HEK293 (cell line): ENCODE results near the gene SLC9A9.

Experiments
- CTCF ChIA-PET: fragments of 350-600 bp; formaldehyde crosslinking; extraction: SDS; loops from one replicate; lab custom pipeline; 2021; ENCODE audit warnings: antibody characterized with exemption; lab: Yijun Ruan, JAX
- POLR2A ChIA-PET: fragments of 300-600 bp; formaldehyde crosslinking; extraction: SDS; loops from one replicate; lab custom pipeline; 2020; ENCODE audit warnings: antibody characterized with exemption, inconsistent platforms; lab: Yijun Ruan, JAX
- H3K27ac ChIP-seq: fragments of 200-500 bp; sonication (Bioruptor generic); 2 replicates; pipeline ENCODE4 v1.5.1; 2014; ENCODE audit warnings: low read depth, low read length, control low read depth, inconsistent platforms; ENCODE audit errors: extremely low read depth
- H3K36me3 ChIP-seq, 2 experiments: fragments of 200-500 bp in 1 of 2; sonication (Bioruptor generic) in 1 of 2; 1 replicate in 1 of 2; 2 replicates in 1 of 2; pipeline ENCODE4 v1.5.1; 2014 to 2017; ENCODE audit warnings: inconsistent platforms in 2 of 2, low read length in 2 of 2; ENCODE audit not compliant: control insufficient read depth in 2 of 2, insufficient read depth in 1 of 2
- H3K4me1 ChIP-seq: fragments of 200-500 bp; sonication (Bioruptor generic); 2 replicates; pipeline ENCODE4 v1.5.1; 2014; ENCODE audit warnings: mild to moderate bottlenecking, low read length, inconsistent platforms; ENCODE audit not compliant: control insufficient read depth, insufficient read depth
- H3K4me3 ChIP-seq: 2 replicates; pipeline ENCODE4 v1.5.1; 2011; ENCODE audit warnings: low read depth, mild to moderate bottlenecking, control low read depth, low read length, moderate library complexity
- H3K9me3 ChIP-seq: fragments of 200-500 bp; sonication (Bioruptor generic); 2 replicates; pipeline ENCODE4 v1.5.1; 2014; ENCODE audit warnings: low read depth, low read length, inconsistent platforms; ENCODE audit not compliant: control insufficient read depth, insufficient read depth
- FEZF1 ChIP-seq: fragments of 450-650 bp; formaldehyde crosslinking; IDR thresholded peaks from 2 replicates; pipeline ENCODE4 v1.5.1; 2016; ENCODE audit warnings: missing biosample characterization, missing genetic modification characterization
- GFI1B ChIP-seq: fragments of 450-650 bp; formaldehyde crosslinking; IDR thresholded peaks from 2 replicates; pipeline ENCODE4 v1.5.1; 2016; ENCODE audit warnings: missing biosample characterization, missing genetic modification characterization
- GLI4 ChIP-seq: fragments of 450-650 bp; formaldehyde crosslinking; IDR thresholded peaks from 2 replicates; pipeline ENCODE4 v1.5.1; 2016; ENCODE audit warnings: missing biosample characterization, missing genetic modification characterization
- HOXA7 ChIP-seq: sonication (generic); formaldehyde crosslinking; IDR thresholded peaks from 2 replicates; pipeline ENCODE4 v1.8.1; 2022; ENCODE audit warnings: missing genetic modification reagents, borderline replicate concordance
- HOXD13 ChIP-seq: sonication (generic); formaldehyde crosslinking; IDR thresholded peaks from 2 replicates; pipeline ENCODE4 v1.8.0; 2022; ENCODE audit warnings: missing genetic modification reagents, borderline replicate concordance
- KLF8 ChIP-seq: fragments of 450-650 bp; formaldehyde crosslinking; IDR thresholded peaks from 2 replicates; pipeline ENCODE4 v1.5.1; 2016; ENCODE audit warnings: missing biosample characterization, missing genetic modification characterization
- MEIS1 ChIP-seq: sonication (generic); formaldehyde crosslinking; IDR thresholded peaks from 2 replicates; pipeline ENCODE4 v1.8.1; 2022; ENCODE audit warnings: missing genetic modification reagents, mild to moderate bottlenecking, borderline replicate concordance
- MZF1 ChIP-seq: fragments of 450-650 bp; formaldehyde crosslinking; IDR thresholded peaks from 2 replicates; pipeline ENCODE4 v1.5.1; 2017; ENCODE audit warnings: missing biosample characterization, missing genetic modification characterization, borderline replicate concordance
- SP2 ChIP-seq: fragments of 450-650 bp; formaldehyde crosslinking; IDR thresholded peaks from 2 replicates; pipeline ENCODE4 v1.5.1; 2016; ENCODE audit warnings: missing biosample characterization, missing genetic modification characterization
- ZBTB1 ChIP-seq: fragments of 450-650 bp; formaldehyde crosslinking; IDR thresholded peaks from 2 replicates; pipeline ENCODE4 v1.5.1; 2016; ENCODE audit warnings: missing biosample characterization, missing genetic modification characterization
- ZBTB8A ChIP-seq: fragments of 450-650 bp; formaldehyde crosslinking; IDR thresholded peaks from 2 replicates; pipeline ENCODE4 v1.5.1; 2016; ENCODE audit warnings: missing biosample characterization, missing genetic modification characterization
- ZNF248 ChIP-seq: fragments of 450-650 bp; formaldehyde crosslinking; IDR thresholded peaks from 2 replicates; pipeline ENCODE4 v1.5.1; 2017; ENCODE audit warnings: missing biosample characterization, missing genetic modification characterization
- ZNF350 ChIP-seq: fragments of 450-650 bp; formaldehyde crosslinking; IDR thresholded peaks from 2 replicates; pipeline ENCODE4 v1.5.0; 2017; ENCODE audit warnings: missing biosample characterization, mild to moderate bottlenecking, missing genetic modification characterization
- ZNF530 ChIP-seq: fragments of 450-650 bp; formaldehyde crosslinking; IDR thresholded peaks from 2 replicates; pipeline ENCODE4 v1.5.1; 2016; ENCODE audit warnings: low read depth, missing biosample characterization, missing genetic modification characterization
- ZNF544 ChIP-seq: fragments of 450-650 bp; formaldehyde crosslinking; IDR thresholded peaks from 2 replicates; pipeline ENCODE4 v1.5.0; 2017; ENCODE audit warnings: missing biosample characterization, missing genetic modification characterization
- TF ChIP-seq, protein P1 (sequence below): fragments of 450-650 bp; formaldehyde crosslinking; IDR thresholded peaks from 2 replicates; pipeline ENCODE4 v1.5.1; 2016; ENCODE audit warnings: missing biosample characterization, missing genetic modification characterization
- TF ChIP-seq, protein P2 (sequence below): fragments of 450-650 bp; formaldehyde crosslinking; IDR thresholded peaks from 2 replicates; pipeline ENCODE4 v1.5.1; 2016; ENCODE audit warnings: missing biosample characterization, missing genetic modification characterization
- TF ChIP-seq, protein P3 (sequence below): fragments of 450-650 bp; formaldehyde crosslinking; IDR thresholded peaks from 2 replicates; pipeline ENCODE4 v1.5.1; 2017; ENCODE audit warnings: missing biosample characterization, missing genetic modification characterization
- TF ChIP-seq, protein P4 (sequence below): fragments of 450-650 bp; formaldehyde crosslinking; IDR thresholded peaks from 2 replicates; pipeline ENCODE4 v1.5.1; 2017; ENCODE audit warnings: missing biosample characterization, missing genetic modification characterization
- TF ChIP-seq, protein P5 (sequence below): fragments of 450-650 bp; formaldehyde crosslinking; IDR thresholded peaks from 2 replicates; pipeline ENCODE4 v1.5.1; 2016; ENCODE audit warnings: missing biosample characterization, missing genetic modification characterization

SLC9A9 gene

DNA sequence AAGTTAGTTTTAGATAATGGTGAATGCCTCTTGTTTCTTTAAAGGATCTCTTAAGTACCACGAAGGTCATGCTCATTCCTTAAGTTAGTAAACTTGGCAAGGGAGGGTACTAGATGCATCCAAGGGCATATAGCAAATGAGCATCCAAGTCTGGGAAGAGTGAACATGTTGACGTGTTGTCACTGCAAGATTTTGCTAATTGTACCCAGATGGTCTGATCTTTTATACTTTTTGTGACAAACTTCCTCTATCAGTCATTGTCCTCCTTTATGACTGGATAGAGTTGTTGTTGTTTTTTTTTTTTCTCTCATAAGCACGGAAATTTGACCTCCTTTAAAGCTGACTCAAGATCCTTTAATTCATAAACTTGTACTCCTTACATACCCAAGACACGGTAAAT is 607.4 kb downstream of the SLC9A9 start:
- no peaks in the 10 kb centered on the region for H3K4me1 ChIP-seq
- ChIA-PET CTCF (no interaction called here), POLR2A (no interaction called here)

DNA sequence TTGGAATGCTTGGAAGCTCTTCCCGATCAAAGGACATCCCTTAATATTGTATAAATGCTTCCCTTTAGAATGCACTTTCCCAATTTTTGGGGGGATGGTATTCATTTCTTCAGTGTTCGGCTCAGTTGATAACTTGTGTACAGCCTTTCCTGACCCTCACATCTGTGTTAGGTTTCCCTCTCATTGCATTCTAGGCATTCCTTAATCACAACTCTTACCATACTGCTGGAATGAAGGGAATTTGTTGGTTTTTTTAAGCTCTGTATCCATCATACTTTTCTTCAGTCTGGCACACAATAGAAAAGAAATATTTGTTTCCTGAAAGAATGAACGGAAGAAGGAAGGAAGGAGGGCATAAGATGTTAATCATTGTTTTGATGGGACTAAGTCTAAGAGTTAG is 609.2 kb downstream of the SLC9A9 start:
- POLR2A ChIA-PET, result no interaction called here
- TF ChIP-seq, protein P1, sequence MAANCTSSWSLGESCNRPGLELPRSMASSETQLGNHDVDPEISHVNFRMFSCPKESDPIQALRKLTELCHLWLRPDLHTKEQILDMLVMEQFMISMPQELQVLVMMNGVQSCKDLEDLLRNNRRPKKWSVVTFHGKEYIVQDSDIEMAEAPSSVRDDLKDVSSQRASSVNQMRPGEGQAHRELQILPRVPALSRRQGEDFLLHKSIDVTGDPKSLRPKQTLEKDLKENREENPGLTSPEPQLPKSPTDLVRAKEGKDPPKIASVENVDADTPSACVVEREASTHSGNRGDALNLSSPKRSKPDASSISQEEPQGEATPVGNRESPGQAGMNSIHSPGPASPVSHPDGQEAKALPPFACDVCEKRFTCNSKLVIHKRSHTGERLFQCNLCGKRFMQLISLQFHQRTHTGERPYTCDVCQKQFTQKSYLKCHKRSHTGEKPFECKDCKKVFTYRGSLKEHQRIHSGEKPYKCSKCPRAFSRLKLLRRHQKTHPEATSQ, result no peak
- no peak for TF ChIP-seq GFI1B (tag by site-specific recombination)
- TF ChIP-seq, protein P2, sequence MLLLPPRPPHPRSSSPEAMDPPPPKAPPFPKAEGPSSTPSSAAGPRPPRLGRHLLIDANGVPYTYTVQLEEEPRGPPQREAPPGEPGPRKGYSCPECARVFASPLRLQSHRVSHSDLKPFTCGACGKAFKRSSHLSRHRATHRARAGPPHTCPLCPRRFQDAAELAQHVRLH (tag by site-specific recombination), result no peak
- no peak for TF ChIP-seq ZBTB1 (tag by site-specific recombination)
- TF ChIP-seq, protein P3, sequence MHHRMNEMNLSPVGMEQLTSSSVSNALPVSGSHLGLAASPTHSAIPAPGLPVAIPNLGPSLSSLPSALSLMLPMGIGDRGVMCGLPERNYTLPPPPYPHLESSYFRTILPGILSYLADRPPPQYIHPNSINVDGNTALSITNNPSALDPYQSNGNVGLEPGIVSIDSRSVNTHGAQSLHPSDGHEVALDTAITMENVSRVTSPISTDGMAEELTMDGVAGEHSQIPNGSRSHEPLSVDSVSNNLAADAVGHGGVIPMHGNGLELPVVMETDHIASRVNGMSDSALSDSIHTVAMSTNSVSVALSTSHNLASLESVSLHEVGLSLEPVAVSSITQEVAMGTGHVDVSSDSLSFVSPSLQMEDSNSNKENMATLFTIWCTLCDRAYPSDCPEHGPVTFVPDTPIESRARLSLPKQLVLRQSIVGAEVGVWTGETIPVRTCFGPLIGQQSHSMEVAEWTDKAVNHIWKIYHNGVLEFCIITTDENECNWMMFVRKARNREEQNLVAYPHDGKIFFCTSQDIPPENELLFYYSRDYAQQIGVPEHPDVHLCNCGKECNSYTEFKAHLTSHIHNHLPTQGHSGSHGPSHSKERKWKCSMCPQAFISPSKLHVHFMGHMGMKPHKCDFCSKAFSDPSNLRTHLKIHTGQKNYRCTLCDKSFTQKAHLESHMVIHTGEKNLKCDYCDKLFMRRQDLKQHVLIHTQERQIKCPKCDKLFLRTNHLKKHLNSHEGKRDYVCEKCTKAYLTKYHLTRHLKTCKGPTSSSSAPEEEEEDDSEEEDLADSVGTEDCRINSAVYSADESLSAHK (tag by site-specific recombination), result no peak
- no peak for TF ChIP-seq ZNF350 (tag by site-specific recombination)
- TF ChIP-seq ZNF544 (tag by site-specific recombination), result no peak
- TF ChIP-seq, protein P4, sequence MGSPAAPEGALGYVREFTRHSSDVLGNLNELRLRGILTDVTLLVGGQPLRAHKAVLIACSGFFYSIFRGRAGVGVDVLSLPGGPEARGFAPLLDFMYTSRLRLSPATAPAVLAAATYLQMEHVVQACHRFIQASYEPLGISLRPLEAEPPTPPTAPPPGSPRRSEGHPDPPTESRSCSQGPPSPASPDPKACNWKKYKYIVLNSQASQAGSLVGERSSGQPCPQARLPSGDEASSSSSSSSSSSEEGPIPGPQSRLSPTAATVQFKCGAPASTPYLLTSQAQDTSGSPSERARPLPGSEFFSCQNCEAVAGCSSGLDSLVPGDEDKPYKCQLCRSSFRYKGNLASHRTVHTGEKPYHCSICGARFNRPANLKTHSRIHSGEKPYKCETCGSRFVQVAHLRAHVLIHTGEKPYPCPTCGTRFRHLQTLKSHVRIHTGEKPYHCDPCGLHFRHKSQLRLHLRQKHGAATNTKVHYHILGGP (tag by site-specific recombination), result no peak
- TF ChIP-seq ZNF530 (tag by site-specific recombination), result no peak
- TF ChIP-seq ZBTB8A (tag by site-specific recombination), result no peak
- TF ChIP-seq ZNF248 (tag by site-specific recombination), result no peak
- TF ChIP-seq FEZF1 (tag by site-specific recombination), result no peak
- no peak for TF ChIP-seq HOXD13 (CRISPR knock-in tag)
- no peak for TF ChIP-seq KLF8 (tag by site-specific recombination)
- no peak for TF ChIP-seq MEIS1 (CRISPR knock-in tag)
- Histone ChIP-seq H3K9me3 (no peaks in the 10 kb centered on the region), H3K4me3 (no peak overlapping the region), H3K36me3 (no peaks in the 10 kb centered on the region), H3K27ac (no peak overlapping the region), H3K4me1 (no peaks in the 10 kb centered on the region)
- CTCF ChIA-PET, result no interaction called here

More for the DNA sequence above, 607.4 kb downstream of the SLC9A9 start:
- Histone ChIP-seq H3K27ac (no peak overlapping the region), H3K4me3 (no peak overlapping the region), H3K36me3 (no peaks in the 10 kb centered on the region), H3K9me3 (no peaks in the 10 kb centered on the region)
- no peak for TF ChIP-seq SP2

DNA sequence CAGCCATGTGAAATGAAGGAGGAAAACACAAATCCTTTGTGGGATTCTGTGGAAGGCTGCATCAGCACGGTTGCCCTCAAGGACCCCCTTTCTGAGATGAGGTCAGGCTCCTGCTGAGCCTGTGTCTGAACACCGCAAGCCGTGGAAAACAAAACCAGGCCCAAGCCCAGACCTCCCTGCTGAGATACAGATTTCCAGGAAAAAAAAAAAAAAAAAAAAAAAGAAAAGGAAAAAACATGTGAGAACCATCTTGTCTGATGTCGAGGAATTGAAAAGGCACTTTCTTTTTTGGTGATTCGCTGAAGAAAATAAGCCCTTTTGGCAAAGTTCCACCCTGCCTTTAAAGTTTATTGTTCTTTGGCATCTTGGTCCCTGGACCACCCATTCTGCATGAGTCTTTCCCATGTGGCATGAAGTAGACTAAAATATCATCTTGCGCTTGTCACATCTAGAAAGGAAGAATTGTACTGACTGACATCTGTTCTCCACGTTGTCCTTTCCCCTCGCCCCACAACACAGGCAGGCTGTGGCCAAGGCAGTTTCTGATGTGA is 611.1 kb downstream of the SLC9A9 start:
- Histone ChIP-seq H3K4me1 (no peaks in the 10 kb centered on the region), H3K27ac (no peak overlapping the region), H3K9me3 (no peaks in the 10 kb centered on the region), H3K36me3 (no peaks in the 10 kb centered on the region), H3K4me3 (no peak overlapping the region)
- ChIA-PET POLR2A (no interaction called here), CTCF (no interaction called here)
- TF ChIP-seq GLI4 (tag by site-specific recombination) (no peak), HOXA7 (CRISPR knock-in tag) (no peak), MZF1 (tag by site-specific recombination) (no peak)
- TF ChIP-seq, protein P2 (tag by site-specific recombination), result no peak
- TF ChIP-seq, protein P5, sequence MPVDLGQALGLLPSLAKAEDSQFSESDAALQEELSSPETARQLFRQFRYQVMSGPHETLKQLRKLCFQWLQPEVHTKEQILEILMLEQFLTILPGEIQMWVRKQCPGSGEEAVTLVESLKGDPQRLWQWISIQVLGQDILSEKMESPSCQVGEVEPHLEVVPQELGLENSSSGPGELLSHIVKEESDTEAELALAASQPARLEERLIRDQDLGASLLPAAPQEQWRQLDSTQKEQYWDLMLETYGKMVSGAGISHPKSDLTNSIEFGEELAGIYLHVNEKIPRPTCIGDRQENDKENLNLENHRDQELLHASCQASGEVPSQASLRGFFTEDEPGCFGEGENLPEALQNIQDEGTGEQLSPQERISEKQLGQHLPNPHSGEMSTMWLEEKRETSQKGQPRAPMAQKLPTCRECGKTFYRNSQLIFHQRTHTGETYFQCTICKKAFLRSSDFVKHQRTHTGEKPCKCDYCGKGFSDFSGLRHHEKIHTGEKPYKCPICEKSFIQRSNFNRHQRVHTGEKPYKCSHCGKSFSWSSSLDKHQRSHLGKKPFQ, result no peak
